ENCODE results near the gene KPNA2.
"Not testable (repeated sequence)": the region's sequence is repeated elsewhere in the genome, so short reads cannot be mapped to it uniquely, and the experiment has no call there.

The KPNA2 gene

DNA sequence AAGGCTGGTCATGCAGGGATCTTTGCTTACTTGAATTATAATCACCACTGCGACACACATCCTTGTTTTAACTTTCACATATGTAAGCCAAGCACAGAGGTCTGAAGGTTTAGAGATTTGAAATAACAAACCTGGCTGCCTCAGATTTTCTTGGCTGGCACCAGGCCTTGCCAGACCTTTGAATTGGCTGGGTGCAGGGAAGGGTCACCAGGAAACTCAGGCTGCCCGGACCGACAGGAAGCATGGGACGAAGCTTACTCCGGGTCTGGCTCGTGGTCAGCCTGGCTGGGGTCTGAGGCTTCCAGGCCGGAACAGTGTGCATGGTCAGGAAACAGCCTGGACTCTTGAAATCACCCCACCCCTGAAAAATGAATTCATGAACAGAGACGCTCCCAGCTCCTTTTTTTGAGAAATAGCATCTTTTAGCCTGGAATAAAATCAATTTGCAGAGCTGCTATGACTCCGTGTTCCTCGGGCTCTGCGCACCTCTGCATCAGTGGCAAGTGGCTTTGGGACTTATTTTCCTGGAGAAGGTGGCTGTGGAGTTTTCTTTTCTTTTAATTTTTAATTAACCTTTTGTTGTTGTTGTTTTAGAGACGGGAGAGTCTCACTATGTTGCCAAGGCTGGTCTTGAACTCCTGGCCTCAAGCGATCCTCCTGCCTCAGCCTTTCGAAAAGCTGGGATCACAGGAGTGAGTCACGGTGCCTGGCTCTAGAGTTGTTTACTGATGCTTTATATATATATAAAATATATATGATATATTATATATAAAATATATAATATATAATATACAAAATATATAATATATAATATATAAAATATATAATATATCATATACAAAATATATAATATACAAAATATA is 35.3 kb downstream of the KPNA2 start:
- H3K4me1 ChIP-seq (ENCODE audit: control insufficient read depth, insufficient read depth, low read length); H3K36me3 ChIP-seq (ENCODE audit: insufficient read depth, low read length); H3K4me3 ChIP-seq (ENCODE audit: low read length); H3K9me3 ChIP-seq (replicated peaks; ENCODE audit: low read length); H3K27me3 ChIP-seq (ENCODE audit: control insufficient read depth, insufficient read depth, low read length); H3K4me2 ChIP-seq (ENCODE audit: low read length); H3K9ac ChIP-seq (ENCODE audit: low read depth, low read length): not testable (repeated sequence)

DNA sequence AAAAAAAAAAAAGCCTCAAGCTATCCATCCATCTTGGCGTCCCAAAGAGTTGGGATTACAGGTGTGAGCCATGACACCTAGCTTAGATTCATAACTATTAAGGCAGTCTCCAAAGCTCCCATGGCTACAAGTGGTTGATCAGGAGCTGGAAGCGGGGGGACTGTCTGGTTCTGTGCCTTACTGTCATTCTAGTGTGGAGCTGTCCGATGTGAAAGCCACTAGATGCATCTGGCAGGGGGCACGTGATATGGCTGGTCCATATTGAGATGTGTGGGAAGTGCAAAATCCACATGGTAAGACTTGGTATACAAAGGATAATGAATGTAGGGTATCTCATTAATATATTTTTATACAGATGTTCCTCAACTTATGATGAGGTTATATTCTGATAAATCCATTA is 38.7 kb downstream of the KPNA2 start:
- Histone ChIP-seq H3K4me3 (ENCODE audit: low read length) (no peak overlapping the region), H3K27me3 (ENCODE audit: control insufficient read depth, insufficient read depth, low read length) (no peaks in the 10 kb centered on the region), H3K9me3 (replicated peaks; ENCODE audit: low read length) (no peaks in the 10 kb centered on the region), H3K4me1 (ENCODE audit: control insufficient read depth, insufficient read depth, low read length) (peaks cover 5% of the 10 kb centered on the region), H3K9ac (ENCODE audit: low read depth, low read length) (no peak overlapping the region), H3K4me2 (ENCODE audit: low read length) (no peak overlapping the region), H3K36me3 (ENCODE audit: insufficient read depth, low read length) (no peaks in the 10 kb centered on the region)

DNA sequence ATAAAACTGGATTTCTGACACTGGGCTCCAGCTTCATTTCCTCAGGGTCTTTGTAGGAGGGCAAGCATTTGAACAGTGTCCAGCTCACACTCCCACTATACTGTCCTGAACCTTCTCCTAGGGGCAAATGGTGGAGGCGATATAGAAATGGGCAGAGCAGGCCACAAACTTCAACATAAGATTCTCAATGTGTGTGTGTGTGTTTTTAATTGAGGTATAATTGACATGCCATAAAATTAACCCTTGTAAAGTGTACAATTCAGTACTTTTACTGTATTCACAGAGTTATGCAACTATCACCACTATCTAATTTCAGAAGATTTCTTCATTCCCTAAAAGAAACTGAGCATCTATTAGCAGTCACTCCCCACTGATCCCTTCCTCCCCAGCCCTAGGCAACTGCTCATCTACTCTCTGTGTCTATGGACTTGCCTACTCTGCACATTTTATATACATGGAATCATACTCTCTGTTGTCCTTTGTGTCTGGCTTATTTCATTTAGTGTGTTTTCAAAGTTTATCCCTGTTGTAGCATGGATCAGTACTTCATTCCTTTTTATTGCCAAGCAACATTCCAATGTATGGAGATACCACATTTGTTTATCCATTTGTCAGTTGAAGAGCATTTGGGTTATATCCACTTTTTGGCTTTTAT is 40.5 kb downstream of the KPNA2 start:
- not testable (repeated sequence) for H3K27me3 ChIP-seq (ENCODE audit: control insufficient read depth, insufficient read depth, low read length); H3K4me2 ChIP-seq (ENCODE audit: low read length); H3K4me1 ChIP-seq (ENCODE audit: control insufficient read depth, insufficient read depth, low read length); H3K9me3 ChIP-seq (replicated peaks; ENCODE audit: low read length); H3K9ac ChIP-seq (ENCODE audit: low read depth, low read length); H3K4me3 ChIP-seq (ENCODE audit: low read length); H3K36me3 ChIP-seq (ENCODE audit: insufficient read depth, low read length)

DNA sequence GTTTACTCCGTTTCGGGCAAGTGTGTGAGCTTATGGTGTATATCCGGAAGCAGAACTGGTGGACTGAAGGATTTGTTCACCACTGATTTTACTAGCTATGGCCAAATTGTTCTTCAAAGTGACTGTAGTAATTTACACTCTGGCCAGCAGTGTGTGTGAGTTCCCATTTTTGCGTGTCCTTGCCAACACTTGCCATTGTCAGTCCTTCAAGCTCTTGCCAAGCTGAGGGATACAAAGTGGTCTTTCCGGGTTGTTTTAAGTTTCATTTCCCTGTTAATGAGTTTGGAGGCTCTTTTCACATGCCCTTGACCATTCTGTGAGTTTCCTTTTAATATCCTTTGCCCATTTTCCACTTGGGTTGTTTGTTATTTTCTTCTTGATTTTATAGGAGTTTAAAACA is 42.0 kb downstream of the KPNA2 start:
- H3K4me2 ChIP-seq (ENCODE audit: low read length); H3K4me3 ChIP-seq (ENCODE audit: low read length); H3K9ac ChIP-seq (ENCODE audit: low read depth, low read length); H3K27me3 ChIP-seq (ENCODE audit: control insufficient read depth, insufficient read depth, low read length); H3K4me1 ChIP-seq (ENCODE audit: control insufficient read depth, insufficient read depth, low read length); H3K36me3 ChIP-seq (ENCODE audit: insufficient read depth, low read length); H3K9me3 ChIP-seq (replicated peaks; ENCODE audit: low read length): not testable (repeated sequence)

DNA sequence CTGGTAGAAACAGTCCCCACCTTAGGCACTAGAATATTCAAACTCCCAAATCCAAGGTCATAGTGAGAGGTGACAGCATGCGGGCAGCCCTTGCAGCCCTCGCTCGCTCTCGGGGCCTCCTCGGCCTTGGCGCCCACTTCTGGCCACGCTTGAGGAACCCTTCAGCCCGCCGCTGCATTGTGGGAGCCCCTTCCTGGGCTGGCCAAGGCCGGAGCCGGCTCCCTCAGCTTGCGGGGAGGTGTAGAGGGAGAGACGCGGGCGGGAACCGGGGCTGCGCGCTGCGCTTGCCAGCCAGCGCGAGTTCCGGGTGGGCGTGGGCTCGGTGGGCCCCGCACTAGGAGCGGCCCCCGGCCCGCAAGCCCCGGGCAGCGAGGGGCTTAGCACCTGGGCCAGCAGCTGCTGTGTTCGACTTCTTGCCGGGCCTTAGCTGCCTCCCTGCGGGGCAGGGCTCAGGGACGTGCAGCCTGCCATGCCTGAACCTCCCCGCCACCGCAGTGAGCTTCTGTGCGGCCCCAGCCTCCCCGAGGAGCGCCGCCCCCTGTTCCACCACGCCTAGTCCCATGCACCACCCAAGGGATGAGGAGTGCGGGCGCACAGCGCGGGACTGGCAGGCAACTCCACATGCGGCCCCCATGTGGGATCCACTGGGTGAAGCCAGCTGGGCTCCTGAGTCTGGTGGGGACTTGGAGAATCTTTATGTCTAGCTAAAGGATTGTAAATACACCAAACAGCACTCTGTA is 45.0 kb downstream of the KPNA2 start:
- H3K36me3 ChIP-seq (ENCODE audit: insufficient read depth, low read length) = no peaks in the 10 kb centered on the region
- no peak overlapping the region for H3K9ac ChIP-seq (ENCODE audit: low read depth, low read length)
- H3K27me3 ChIP-seq (ENCODE audit: control insufficient read depth, insufficient read depth, low read length) = peaks cover 2% of the 10 kb centered on the region
- no peaks in the 10 kb centered on the region for H3K4me1 ChIP-seq (ENCODE audit: control insufficient read depth, insufficient read depth, low read length)
- no peak overlapping the region for H3K4me2 ChIP-seq (ENCODE audit: low read length)
- H3K9me3 ChIP-seq (replicated peaks; ENCODE audit: low read length) = no peaks in the 10 kb centered on the region
- H3K4me3 ChIP-seq (ENCODE audit: low read length) = no peak overlapping the region

DNA sequence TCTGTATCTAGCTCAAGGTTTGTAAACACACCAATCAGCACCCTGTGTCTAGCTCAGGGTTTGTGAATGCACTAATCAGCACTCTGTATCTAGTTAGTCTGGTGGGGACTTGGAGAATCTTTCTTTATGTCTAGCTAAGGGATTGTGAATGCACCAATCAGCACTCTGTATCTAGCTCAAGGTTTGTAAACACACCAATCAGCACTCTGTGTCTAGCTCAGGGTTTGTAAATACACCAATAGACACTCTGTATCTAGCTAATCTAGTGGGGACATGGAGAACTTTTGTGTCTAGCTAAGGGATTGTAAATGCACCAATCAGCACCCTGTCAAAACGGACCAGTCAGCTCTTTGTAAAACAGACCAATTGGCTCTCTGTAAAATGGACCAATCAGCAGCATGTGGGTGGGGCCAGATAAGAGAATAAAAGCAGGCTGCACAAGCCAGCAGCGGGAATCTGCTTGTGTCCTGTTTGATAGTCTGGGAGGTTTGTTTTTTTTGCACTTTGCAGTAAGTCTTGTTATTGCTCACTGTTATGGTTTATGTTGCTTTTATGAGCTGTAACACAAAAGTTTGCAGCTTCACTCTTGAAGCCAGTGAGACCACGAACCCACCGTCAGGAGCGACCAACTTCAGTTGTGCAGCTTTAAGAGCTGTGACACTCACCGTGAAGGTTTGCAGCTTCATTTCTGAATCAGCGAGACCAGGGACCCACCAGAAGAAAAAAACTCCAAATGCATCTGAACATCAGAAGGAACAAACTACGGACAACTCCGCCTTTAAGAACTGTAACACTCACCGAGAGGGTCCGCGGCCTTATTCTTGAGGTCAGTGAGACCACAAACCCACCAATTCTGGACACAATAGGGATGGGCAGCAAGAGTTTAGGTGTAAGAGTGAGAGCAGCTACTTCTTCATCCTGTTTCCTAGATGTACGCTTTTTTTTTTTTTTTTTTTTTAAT is 46.0 kb downstream of the KPNA2 start:
- not testable (repeated sequence) for H3K4me2 ChIP-seq (ENCODE audit: low read length); H3K9ac ChIP-seq (ENCODE audit: low read depth, low read length); H3K9me3 ChIP-seq (replicated peaks; ENCODE audit: low read length); H3K4me1 ChIP-seq (ENCODE audit: control insufficient read depth, insufficient read depth, low read length); H3K36me3 ChIP-seq (ENCODE audit: insufficient read depth, low read length); H3K27me3 ChIP-seq (ENCODE audit: control insufficient read depth, insufficient read depth, low read length); H3K4me3 ChIP-seq (ENCODE audit: low read length)

DNA sequence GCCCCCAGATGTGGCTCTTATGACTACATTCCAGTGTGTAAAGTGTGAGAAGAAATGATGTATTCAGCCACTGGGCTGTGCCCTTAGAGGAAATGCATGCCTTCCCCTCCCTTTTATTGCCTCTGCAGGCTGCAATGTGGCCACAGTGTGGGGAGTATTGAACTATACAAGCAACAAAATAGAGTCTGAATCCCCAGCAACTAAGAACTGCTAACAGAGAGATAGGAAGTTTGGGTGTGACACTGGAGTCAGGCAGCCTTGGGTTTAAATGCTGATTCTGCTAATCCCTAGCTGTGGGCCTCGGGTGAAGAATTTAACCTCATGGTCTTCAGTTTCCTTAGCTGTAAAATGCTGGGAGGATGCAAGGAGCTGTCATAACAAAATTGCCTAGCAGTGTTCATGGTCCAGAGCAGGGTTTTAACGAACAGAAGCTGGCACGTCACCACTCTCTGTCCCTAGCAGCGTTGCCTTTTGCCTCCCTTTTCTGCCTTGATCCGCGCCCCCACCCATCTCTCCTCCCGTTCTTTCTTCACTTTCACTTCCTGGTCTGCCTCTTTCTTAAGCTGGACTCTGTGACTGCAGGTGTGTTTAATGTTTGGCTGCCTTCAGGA is 50.3 kb downstream of the KPNA2 start:
- Histone ChIP-seq H3K9me3 (replicated peaks; ENCODE audit: low read length) (no peaks in the 10 kb centered on the region), H3K4me1 (ENCODE audit: control insufficient read depth, insufficient read depth, low read length) (no peaks in the 10 kb centered on the region), H3K27me3 (ENCODE audit: control insufficient read depth, insufficient read depth, low read length) (no peaks in the 10 kb centered on the region), H3K4me3 (ENCODE audit: low read length) (no peak overlapping the region), H3K4me2 (ENCODE audit: low read length) (no peak overlapping the region), H3K9ac (ENCODE audit: low read depth, low read length) (no peak overlapping the region), H3K36me3 (ENCODE audit: insufficient read depth, low read length) (no peaks in the 10 kb centered on the region)

DNA sequence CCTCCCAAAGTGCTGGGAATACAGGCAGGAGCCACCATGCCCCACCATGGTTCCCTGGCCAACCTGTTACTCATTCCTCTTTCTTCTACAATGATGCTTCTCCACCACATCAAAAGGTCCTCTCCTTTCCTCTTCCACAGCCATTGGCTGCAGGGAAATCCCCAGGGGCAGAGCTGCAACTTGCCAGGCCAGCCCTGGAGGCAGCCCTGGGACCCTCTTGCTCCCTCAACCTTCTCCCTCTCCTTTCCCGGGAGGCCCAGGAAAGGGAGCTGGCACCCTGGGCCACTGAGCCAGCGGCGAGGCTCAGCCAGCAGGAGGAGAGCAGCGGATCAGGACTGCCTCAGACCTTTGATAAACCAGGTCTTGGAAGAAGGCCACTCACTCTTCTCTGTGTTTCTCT is 51.1 kb downstream of the KPNA2 start:
- not testable (repeated sequence) for H3K27me3 ChIP-seq (ENCODE audit: control insufficient read depth, insufficient read depth, low read length); H3K36me3 ChIP-seq (ENCODE audit: insufficient read depth, low read length); H3K4me1 ChIP-seq (ENCODE audit: control insufficient read depth, insufficient read depth, low read length); H3K9me3 ChIP-seq (replicated peaks; ENCODE audit: low read length); H3K4me2 ChIP-seq (ENCODE audit: low read length); H3K4me3 ChIP-seq (ENCODE audit: low read length); H3K9ac ChIP-seq (ENCODE audit: low read depth, low read length)

DNA sequence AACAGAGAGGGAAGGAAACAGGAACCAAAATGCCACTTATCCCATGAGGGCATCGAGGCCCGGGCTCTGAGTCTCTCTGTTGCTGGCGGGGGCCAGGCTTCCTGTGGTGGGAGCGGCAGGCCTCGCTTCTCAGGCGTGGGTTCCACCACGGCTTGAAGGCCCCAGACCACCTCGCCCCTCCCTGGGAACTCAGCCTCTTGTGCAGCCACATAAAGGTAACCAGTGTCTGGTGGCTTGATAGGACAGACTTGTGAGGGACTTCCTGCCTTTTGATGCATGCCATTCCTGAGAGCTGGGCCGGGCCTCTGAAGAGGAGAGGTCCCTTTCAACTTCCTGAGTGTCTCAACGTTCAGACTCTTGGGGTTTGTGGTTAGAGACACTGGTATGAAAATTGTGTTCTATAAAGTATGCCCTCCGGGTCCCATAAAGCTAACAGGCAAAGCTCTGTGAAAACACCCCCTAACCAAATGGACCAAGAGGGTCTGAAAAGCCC is 51.6 kb downstream of the KPNA2 start:
- H3K4me1 ChIP-seq (ENCODE audit: control insufficient read depth, insufficient read depth, low read length); H3K4me2 ChIP-seq (ENCODE audit: low read length); H3K9me3 ChIP-seq (replicated peaks; ENCODE audit: low read length); H3K4me3 ChIP-seq (ENCODE audit: low read length); H3K9ac ChIP-seq (ENCODE audit: low read depth, low read length); H3K36me3 ChIP-seq (ENCODE audit: insufficient read depth, low read length); H3K27me3 ChIP-seq (ENCODE audit: control insufficient read depth, insufficient read depth, low read length): not testable (repeated sequence)

DNA sequence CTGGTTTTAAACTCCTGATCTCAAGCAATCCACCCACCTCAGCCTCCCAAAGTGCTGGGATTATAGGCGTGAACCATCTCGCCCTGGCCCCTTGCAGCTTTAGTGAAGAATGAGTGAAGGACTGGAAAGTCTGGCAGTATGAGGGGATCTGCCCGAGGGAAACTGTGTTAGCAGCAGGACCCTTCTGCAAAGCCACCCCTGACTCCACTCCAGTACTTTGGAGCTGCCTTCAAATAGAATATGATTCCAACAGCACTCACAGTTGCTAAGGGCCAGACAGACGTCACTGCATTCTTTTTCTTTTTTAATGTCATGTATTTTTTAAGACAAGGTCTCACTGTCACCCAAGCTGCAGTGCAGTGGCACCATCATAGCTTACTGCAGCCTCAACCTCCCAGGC is 52.3 kb downstream of the KPNA2 start:
- no peak overlapping the region for H3K4me3 ChIP-seq (ENCODE audit: low read length)
- H3K9ac ChIP-seq (ENCODE audit: low read depth, low read length) = no peak overlapping the region
- no peak overlapping the region for H3K4me2 ChIP-seq (ENCODE audit: low read length)
- H3K27me3 ChIP-seq (ENCODE audit: control insufficient read depth, insufficient read depth, low read length) = no peaks in the 10 kb centered on the region
- H3K4me1 ChIP-seq (ENCODE audit: control insufficient read depth, insufficient read depth, low read length) = no peaks in the 10 kb centered on the region
- no peaks in the 10 kb centered on the region for H3K36me3 ChIP-seq (ENCODE audit: insufficient read depth, low read length)
- no peaks in the 10 kb centered on the region for H3K9me3 ChIP-seq (replicated peaks; ENCODE audit: low read length)
